PC-3 (cell line): ENCODE measurements around the gene STRN3. TPM values are rescaled to one million over a fixed set of nuclear protein-coding genes. Genes with fewer than 3 reads are reported as not detected.

Source experiments
- ATAC-seq: fragments of 200-7000 bp; cut with Tn5 transposase; 2 replicates; pipeline ENCODE4 v1.9.1; 2020; ENCODE audit warnings: mild to moderate bottlenecking, moderate library complexity
- BruUV-seq: library from RNA; stranded (reverse); fragments of 400-500 nt; replicated peaks from 2 replicates; lab custom pipeline; 2021; lab: Mats Ljungman, UMichigan
- CTCF ChIA-PET: fragments of 300-600 bp; sonication (Branson Sonifier 250); formaldehyde crosslinking; loops from one replicate; lab custom pipeline; 2022; ENCODE audit warnings: antibody characterized with exemption; lab: Charles Lee
- POLR2A ChIA-PET: fragments of 300-600 bp; sonication (Branson Sonifier 250); formaldehyde crosslinking; loops from one replicate; lab custom pipeline; 2022; ENCODE audit warnings: antibody characterized with exemption; ENCODE audit not compliant: unreplicated experiment; lab: Charles Lee
- DNase-seq: peaks from one replicate; pipeline ENCODE4 v3.0.0-alpha.2; 2015
- H2AFZ ChIP-seq: fragments of 300-600 bp; sonication (generic); 2 replicates; pipeline ENCODE4 v1.6.0; 2016; ENCODE audit warnings: antibody characterized with exemption, low read length
- H3F3A ChIP-seq: fragments of 300-600 bp; sonication (generic); one replicate; pipeline ENCODE4 v1.6.0; 2017; ENCODE audit warnings: antibody characterized with exemption, low read length, control low read depth, mild to moderate bottlenecking; ENCODE audit not compliant: unreplicated experiment
- H3K27ac ChIP-seq: fragments of 300-600 bp; sonication (generic); 2 replicates; pipeline ENCODE4 v1.5.1; 2016; ENCODE audit warnings: mild to moderate bottlenecking, low read length
- H3K27me3 ChIP-seq: fragments of 300-600 bp; sonication (generic); 2 replicates; pipeline ENCODE4 v1.6.1; 2016; ENCODE audit warnings: low read length, mixed read lengths
- H3K36me3 ChIP-seq: fragments of 300-600 bp; sonication (generic); 2 replicates; pipeline ENCODE4 v1.6.1; 2016; ENCODE audit warnings: low read depth, mixed run types, low read length, mixed read lengths
- H3K4me1 ChIP-seq: fragments of 300-600 bp; sonication (generic); 2 replicates; pipeline ENCODE4 v1.5.1; 2016; ENCODE audit warnings: low read length; ENCODE audit not compliant: insufficient read depth
- H3K4me2 ChIP-seq: fragments of 300-600 bp; sonication (generic); 2 replicates; pipeline ENCODE4 v1.6.0; 2016; ENCODE audit warnings: low read length
- H3K4me3 ChIP-seq: fragments of 300-600 bp; sonication (generic); 2 replicates; pipeline ENCODE4 v1.5.1; 2016; ENCODE audit warnings: mild to moderate bottlenecking, low read length, mixed read lengths
- H3K79me2 ChIP-seq: fragments of 300-600 bp; sonication (generic); 2 replicates; pipeline ENCODE4 v1.6.1; 2017; ENCODE audit warnings: low read length, mixed read lengths
- H3K9ac ChIP-seq: fragments of 300-600 bp; sonication (generic); 2 replicates; pipeline ENCODE4 v1.6.0; 2016; ENCODE audit warnings: mild to moderate bottlenecking, low read length
- H3K9me2 ChIP-seq: fragments of 300-600 bp; sonication (generic); replicated peaks from 2 replicates; pipeline ENCODE4 v1.6.1; 2016; ENCODE audit warnings: mixed run types, low read length, mixed read lengths
- H3K9me3 ChIP-seq: fragments of 300-600 bp; sonication (generic); 2 replicates; pipeline ENCODE4 v1.6.1; 2016; ENCODE audit warnings: low read length, mixed read lengths
- H4K20me1 ChIP-seq: fragments of 300-600 bp; sonication (generic); 2 replicates; pipeline ENCODE4 v1.6.1; 2016; ENCODE audit warnings: low read length, mixed read lengths
- CTCF ChIP-seq: fragments of 300-600 bp; sonication (generic); conservative IDR thresholded peaks from 2 replicates; pipeline ENCODE4 v1.5.1; 2017; ENCODE audit warnings: antibody characterized with exemption, low read depth, mild to moderate bottlenecking, low read length
- EZH2 ChIP-seq: fragments of 300-600 bp; sonication (generic); IDR thresholded peaks from one replicate; pipeline ENCODE4 v1.6.1; 2017; ENCODE audit warnings: antibody characterized with exemption, mild to moderate bottlenecking, low read length; ENCODE audit not compliant: unreplicated experiment
- EZH2phosphoT487 ChIP-seq: fragments of 300-600 bp; sonication (generic); IDR thresholded peaks from 2 replicates; pipeline ENCODE4 v1.6.1; 2018; ENCODE audit warnings: mild to moderate bottlenecking, antibody characterized with exemption, low read length, borderline replicate concordance
- intact Hi-C: fragments of 100-400 bp; cut with micrococcal nuclease; formaldehyde crosslinking; loops from 2 replicates; pipeline ENCODE4 v1.9.0; 2023
- total RNA-seq: library from RNA; depleted of rRNA; stranded (reverse); fragments of >200 nt; gene quantifications from 2 replicates; pipeline ENCODE4 v1.2.3, GENCODE V29; 2014

Gene STRN3
- total RNA-seq, 1 experiment from 2014 or later, result 41.4 TPM

GRCh38 chr14:31018057-31018645, 8.0 kb downstream of the STRN3 start:
- H4K20me1 ChIP-seq, result peaks cover 14% of the 10 kb centered on the region
- ChIA-PET CTCF (no interaction called here), POLR2A (no interaction called here)
- H3K9ac ChIP-seq, result no peak overlapping the region
- peaks cover 97% of the 10 kb centered on the region for H3K79me2 ChIP-seq
- BruUV-seq, result no TSS peak
- no peaks in the 10 kb centered on the region for H3F3A ChIP-seq
- H3K27me3 ChIP-seq, result no peaks in the 10 kb centered on the region
- H2AFZ ChIP-seq, result no peak overlapping the region
- H3K27ac ChIP-seq, result no peak overlapping the region
- TF ChIP-seq EZH2 (no peak), EZH2phosphoT487 (no peak), CTCF (no peak)
- peaks cover 2% of the 10 kb centered on the region; the same call in 1 of the 2 replicates for H3K4me1 ChIP-seq
- H3K4me2 ChIP-seq, result no peak overlapping the region
- ATAC-seq (no peak), DNase-seq (no peak)
- no peaks in the 10 kb centered on the region for H3K9me2 ChIP-seq
- H3K4me3 ChIP-seq, result no peak overlapping the region
- intact Hi-C loops, result no loop called here
- H3K36me3 ChIP-seq, result peaks cover 26% of the 10 kb centered on the region
- no peaks in the 10 kb centered on the region for H3K9me3 ChIP-seq

DNA sequence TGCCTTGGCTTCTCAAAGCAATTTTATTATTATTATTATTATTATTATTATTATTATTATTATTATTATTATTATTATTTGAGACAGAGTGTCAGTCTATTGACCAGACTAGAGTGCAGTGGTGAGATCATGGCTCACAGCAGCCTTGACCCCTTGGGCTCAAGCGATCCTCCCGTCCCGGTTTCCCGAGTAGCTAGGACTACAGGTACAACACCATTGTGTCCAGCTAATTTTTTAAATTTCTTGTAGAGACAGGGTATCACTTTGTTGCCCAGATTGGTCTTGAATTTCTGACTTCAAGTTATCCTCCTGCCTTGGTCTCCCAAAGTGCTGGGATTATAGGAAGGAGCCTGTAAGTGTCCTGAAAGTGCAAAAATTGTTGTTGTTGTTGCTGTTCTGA, 12.3 kb downstream of the STRN3 start:
- no peak for DNase-seq
- no peak for ATAC-seq
- H3K9me2 ChIP-seq, result no peaks in the 10 kb centered on the region
- H3K4me2 ChIP-seq, result no peak overlapping the region
- no peak overlapping the region for H3K9ac ChIP-seq
- CTCF ChIA-PET, result no interaction called here
- BruUV-seq, result no TSS peak
- TF ChIP-seq EZH2phosphoT487, result no peak
- TF ChIP-seq EZH2, result no peak
- TF ChIP-seq CTCF, result no peak
- peaks cover 6% of the 10 kb centered on the region; the same call in 1 of the 2 replicates for H3K36me3 ChIP-seq
- H3F3A ChIP-seq, result no peaks in the 10 kb centered on the region
- no peaks in the 10 kb centered on the region for H3K27me3 ChIP-seq
- peaks cover 5% of the 10 kb centered on the region; the same call in 1 of the 2 replicates for H4K20me1 ChIP-seq
- H2AFZ ChIP-seq, result no peak overlapping the region
- POLR2A ChIA-PET, result interaction anchor here (0.6 kb wide), 1 partner anchor 350 kb away, joined by 5 read pairs; no protein-coding TSS in a partner anchor
- peaks cover 92% of the 10 kb centered on the region for H3K79me2 ChIP-seq
- intact Hi-C loops, result no loop called here
- H3K9me3 ChIP-seq, result no peaks in the 10 kb centered on the region
- no peak overlapping the region for H3K27ac ChIP-seq
- H3K4me3 ChIP-seq, result no peak overlapping the region
- no peaks in the 10 kb centered on the region for H3K4me1 ChIP-seq

DNA sequence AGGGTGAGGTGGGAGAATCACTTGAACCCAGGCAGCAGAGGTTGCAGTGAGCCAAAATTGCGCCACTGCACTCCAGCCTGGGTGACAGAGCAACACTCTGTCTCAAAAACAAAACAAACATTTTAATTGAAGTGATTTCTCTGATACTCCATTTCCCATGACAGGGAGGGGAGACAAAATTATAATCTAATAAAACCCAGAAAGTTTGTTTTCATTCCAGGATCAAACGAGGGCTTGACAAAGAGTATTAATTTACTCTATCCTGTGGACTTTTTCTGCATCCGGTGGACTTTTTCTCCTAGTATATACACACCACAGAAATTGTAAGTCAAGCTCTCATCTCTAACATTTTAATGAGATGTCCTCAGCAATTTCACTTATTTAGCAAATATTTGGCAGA, 15.2 kb downstream of the STRN3 start:
- Histone ChIP-seq H3F3A (no peaks in the 10 kb centered on the region), H3K79me2 (peaks cover 93% of the 10 kb centered on the region), H3K4me3 (no peak overlapping the region), H3K9me2 (no peaks in the 10 kb centered on the region), H3K27me3 (no peaks in the 10 kb centered on the region), H4K20me1 (no peaks in the 10 kb centered on the region), H3K4me2 (no peak overlapping the region), H3K36me3 (no peaks in the 10 kb centered on the region; the same call in 1 of the 2 replicates), H3K9ac (no peak overlapping the region), H3K9me3 (no peaks in the 10 kb centered on the region), H2AFZ (no peak overlapping the region), H3K27ac (no peak overlapping the region), H3K4me1 (no peaks in the 10 kb centered on the region)
- ChIA-PET POLR2A (interaction anchor here (0.7 kb wide), 1 partner anchor 20 kb away, joined by 8 read pairs; no protein-coding TSS in a partner anchor), CTCF (no interaction called here)
- BruUV-seq, result no TSS peak
- intact Hi-C loops, result no loop called here
- ATAC-seq (no peak), DNase-seq (no peak)
- TF ChIP-seq EZH2phosphoT487, result no peak
- TF ChIP-seq CTCF, result no peak
- no peak for TF ChIP-seq EZH2
